LHCN-M2 (cell line): ENCODE measurements around the gene PAK2. TPM values are rescaled to one million over a fixed set of nuclear protein-coding genes. Genes with fewer than 3 reads are reported as not detected.
"Not testable (repeated sequence)": the region's sequence is repeated elsewhere in the genome, so short reads cannot be mapped to it uniquely, and the experiment has no call there.

Experiments
- DNase-seq: peaks from one replicate; pipeline ENCODE4 v3.0.0-alpha.2; 2012; ENCODE audit warnings: low read depth
- total RNA-seq: library from RNA; depleted of rRNA; stranded (reverse); fragments of >200 nt; gene quantifications from 2 replicates; pipeline ENCODE4 v1.2.3, GENCODE V29; 2014

The PAK2 gene
- total RNA-seq, 1 experiment from 2014 or later: 45.8 TPM

DNA sequence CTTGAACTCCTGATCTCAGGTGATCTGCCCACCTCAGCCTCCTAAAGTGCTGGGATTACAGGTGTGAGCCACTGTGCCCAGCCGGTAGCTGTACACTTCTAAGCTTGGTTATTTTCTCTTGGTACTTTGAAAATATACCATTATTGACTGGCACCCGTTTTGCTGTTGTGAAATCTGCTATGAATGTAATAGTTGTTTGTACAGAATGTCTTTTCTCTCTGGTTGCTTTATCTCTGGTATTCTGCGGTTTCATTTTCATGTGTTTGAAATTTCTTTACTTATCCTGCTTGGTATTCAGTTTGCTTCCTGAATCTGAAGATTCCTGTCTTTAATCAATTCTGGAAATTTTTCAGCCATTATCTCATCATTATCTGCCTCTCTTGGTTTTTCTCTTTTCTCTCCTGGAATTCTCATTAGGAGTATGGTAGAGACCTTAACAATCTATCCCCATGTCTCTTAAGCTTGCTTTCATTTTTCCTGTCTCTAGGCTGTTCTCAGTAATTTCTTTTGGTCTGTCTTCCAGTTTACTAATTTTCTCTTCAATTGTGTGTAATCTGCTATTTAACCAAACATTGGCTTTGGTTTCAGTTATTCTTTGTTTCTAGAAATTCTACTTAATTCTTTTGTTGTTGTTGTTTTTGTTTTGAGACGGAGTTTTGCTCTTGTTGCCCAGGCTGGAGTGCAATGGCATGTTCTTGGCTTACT is 2.8 kb upstream of the PAK2 start:
- no peak for DNase-seq

GRCh38 chr3:196737655-196738054 is 2.0 kb upstream of the PAK2 start:
- no peak for DNase-seq

- DNase-seq: peak; percentile 60
Measured at GRCh38 chr3:196740481-196741248, 1.0 kb downstream of the PAK2 start.

- peak; percentile 2 for DNase-seq
Measured at GRCh38 chr3:196741249-196741889, 1.7 kb downstream of the PAK2 start.

- DNase-seq: not testable (repeated sequence)
Measured at GRCh38 chr3:196743569-196743968, 3.9 kb downstream of the PAK2 start.

GRCh38 chr3:196749125-196749524 is 9.5 kb downstream of the PAK2 start:
- DNase-seq: no peak

- no peak for DNase-seq
Measured at GRCh38 chr3:196753201-196753600, 13.5 kb downstream of the PAK2 start.

DNA sequence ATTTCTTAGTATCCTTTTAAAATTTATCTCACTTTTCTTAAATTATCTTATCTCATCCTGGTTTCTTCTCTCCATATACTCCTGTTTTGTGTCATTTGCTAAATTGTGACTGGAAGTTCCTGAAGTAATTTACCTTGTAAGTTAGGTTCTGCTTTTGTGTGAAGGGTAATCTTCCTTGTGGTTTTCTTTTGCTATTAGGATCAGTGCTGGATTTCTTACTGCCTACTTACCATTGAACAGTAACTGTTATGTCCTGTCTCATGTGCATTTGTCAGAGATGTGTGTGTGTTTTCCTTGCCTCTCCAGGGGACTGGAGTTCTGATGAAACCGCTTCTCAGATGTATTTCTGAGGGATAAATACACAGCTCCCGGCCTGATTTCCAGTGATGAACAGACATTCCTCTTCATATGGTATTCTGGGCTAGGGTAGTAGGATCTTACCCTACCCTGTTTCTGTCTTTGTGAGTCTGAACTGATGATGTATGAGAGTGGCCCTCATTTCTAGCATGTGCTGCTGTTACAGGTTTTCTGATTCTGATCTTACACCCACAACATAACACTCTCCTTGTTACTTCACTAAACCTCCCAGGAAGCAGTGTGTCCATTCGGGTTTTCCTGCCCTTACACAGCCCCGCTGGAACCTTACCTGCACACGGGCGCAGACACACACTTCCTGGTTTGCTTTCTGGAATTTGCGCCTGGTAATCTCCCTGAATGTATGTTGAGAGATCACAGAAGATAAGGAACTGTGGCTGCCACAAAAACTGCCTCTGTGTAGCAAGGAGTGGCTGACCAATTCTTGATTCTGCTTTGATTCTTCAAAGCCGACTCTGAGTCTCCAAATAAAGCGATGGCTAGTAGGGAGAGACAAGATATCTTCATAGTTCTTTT is 14.7 kb downstream of the PAK2 start:
- DNase-seq: peak; percentile 19

DNA sequence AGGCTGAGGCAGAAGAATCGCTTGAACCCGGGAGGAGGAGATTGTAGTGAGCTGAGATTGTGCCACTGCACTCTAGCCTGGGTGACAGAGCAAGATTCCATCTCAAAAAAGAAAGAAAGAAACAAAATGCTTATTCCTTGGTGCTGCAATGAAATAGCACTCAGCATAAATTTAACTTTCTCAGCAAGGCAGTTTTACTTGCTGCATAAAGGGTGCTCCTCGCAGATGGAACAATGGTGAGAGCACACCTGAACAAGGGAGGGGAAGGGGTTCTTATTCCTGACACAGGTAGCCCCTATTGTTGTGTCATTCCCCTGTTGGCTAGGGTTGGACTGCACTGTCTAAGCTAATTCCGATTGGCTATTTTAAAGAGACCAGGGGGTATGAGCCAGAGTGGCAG is 17.1 kb downstream of the PAK2 start:
- DNase-seq: no peak

DNA sequence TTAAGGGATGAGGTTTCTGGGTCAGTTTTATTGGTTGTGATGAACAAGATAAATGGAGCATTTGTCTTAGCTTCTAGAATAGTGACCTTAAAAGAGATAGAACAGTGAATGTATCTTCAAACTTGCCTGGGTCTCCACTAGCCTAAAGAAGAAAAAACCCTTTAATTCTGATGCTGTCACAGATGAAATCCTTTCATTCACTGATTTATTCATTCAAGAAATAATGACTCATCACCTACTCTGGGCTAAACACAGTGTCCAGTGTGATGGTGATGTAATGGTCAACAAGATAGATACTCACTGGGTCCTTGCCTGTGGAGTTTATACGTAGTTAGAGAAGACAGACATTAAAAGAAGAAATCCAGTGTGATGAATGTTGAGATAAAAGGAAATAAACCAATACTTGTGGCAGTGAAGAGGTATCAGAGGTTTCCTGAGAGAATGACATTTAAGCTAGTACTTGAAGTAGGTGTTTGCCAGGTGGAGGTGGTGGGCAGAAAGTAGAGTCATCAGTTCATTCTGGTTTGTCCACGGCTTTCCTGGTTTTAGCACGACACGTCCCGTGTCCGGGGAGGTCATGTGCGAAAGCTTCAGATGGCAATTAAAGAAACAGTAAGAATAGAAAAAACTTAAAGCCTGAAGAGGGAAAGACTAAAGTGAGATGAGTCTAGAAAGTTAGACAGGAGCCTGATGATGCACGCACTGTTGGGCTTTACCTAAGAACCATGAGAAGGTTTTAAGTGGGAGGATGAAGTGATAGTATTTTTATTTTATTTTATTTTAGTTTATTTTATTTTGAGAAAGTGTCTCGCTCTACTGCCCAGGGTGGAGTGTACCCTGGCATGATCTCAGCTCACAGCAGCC is 18.5 kb downstream of the PAK2 start:
- DNase-seq: peak; percentile 75

GRCh38 chr3:196763179-196763578 is 23.5 kb downstream of the PAK2 start:
- DNase-seq: no peak

GRCh38 chr3:196765454-196765853 is 25.8 kb downstream of the PAK2 start:
- no peak for DNase-seq

- DNase-seq: no peak
Measured at GRCh38 chr3:196771067-196771466, 31.4 kb downstream of the PAK2 start.

GRCh38 chr3:196772102-196772501 is 32.4 kb downstream of the PAK2 start:
- DNase-seq: no peak

- DNase-seq: no peak
Measured at GRCh38 chr3:196772897-196773296, 33.2 kb downstream of the PAK2 start.

DNA sequence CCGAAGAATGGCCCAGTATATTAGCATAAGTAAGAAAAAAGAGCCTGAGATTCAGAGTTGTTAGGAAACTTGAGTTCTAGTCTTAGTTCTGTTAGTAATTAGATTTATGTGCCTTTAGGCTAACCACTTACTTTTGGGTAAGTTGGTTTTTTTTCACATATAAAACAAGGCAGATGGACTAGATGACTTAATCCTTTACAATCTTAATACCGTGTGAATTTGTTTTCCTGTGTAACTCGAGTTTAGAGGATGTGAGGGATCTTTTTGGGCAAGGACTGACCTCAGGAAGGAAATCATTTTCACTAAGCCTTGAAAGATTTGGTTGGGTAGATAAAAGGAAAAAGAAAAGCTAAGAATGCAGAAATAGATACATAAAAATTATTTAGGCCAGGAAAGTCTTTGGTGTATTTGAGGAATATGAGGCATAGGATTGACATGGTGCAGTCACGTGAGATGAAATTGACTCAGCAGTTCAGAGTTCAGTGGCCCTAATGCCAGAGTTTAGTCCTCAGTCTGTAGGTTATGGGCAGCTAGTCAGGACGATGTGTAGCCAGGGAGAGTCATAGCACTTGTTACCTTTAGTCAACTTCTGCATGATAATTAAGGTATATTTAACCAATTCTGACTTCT is 34.6 kb downstream of the PAK2 start:
- DNase-seq: peak; percentile 36

- no peak for DNase-seq
Measured at GRCh38 chr3:196774848-196775422, 35.3 kb downstream of the PAK2 start.

DNA sequence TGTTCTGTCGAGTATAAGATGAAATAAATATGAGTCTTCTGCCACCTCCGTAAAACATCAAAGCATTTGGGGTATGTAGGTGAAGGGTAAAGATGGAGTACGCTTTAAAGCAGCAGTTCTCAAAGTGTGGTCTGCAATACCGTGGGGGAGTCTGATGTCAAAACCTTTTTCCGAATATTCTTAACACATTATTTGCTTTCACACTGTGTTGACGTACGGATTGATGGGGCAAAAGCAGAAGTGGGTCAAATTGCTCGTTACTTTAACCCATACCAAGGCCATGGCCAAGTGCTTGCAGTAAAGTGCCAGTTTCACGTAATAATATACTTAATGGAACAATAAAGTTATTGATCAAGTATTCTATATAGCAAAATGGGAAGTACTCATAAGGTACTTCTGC is 36.3 kb downstream of the PAK2 start:
- no peak for DNase-seq

- DNase-seq: no peak
Measured at GRCh38 chr3:196777836-196778235, 38.2 kb downstream of the PAK2 start.

- DNase-seq: peak; percentile 74
Measured at GRCh38 chr3:196778755-196779154, 39.1 kb downstream of the PAK2 start.
